T47D (cell line): ENCODE results near the gene AP2A1.
"Not testable (repeated sequence)": the region's sequence is repeated elsewhere in the genome, so short reads cannot be mapped to it uniquely, and the experiment has no call there.

Experiments
- DNase-seq, 2 experiments: peaks; one replicate each; pipeline versions ENCODE4 v3.0.0 to v3.0.0-alpha.2; 2011 to 2012; ENCODE audit warnings: low read depth in 1 of 2, low spot score in 1 of 2
- JUND ChIP-seq: IDR thresholded peaks from 2 replicates; pipeline ENCODE4 v1.6.1; 2012; ENCODE audit warnings: low read depth
- in situ Hi-C: cut with HindIII; loops from 2 replicates; pipeline ENCODE4 v1.10.0; 2016; ENCODE audit warnings: low sequenced_read_pairs, low pct_unique_long_range_greater_than_20kb

The AP2A1 gene

DNA sequence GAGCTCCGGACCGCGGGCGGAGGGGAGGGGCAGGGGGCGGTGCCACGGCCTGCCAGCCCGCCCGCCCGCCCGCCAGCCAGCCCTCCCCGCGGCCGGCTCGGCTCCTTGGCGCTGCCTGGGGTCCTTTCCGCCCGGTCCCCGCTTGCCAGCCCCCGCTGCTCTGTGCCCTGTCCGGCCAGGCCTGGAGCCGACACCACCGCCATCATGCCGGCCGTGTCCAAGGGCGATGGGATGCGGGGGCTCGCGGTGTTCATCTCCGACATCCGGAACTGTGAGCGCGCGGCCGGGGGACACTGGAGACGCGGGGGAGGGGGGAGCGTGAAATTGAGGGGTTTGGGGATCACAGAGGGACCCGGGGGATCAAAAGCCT, at the start of gene AP2A1:
Gene AP2A1, plus strand, starts transcription at position 72 of the 370 bp plus-strand sequence. Its CDS starts 133 bp downstream, at position 205.
- TF ChIP-seq JUND, result no peak
- in situ Hi-C loops, result no loop called here
- DNase-seq, result no peak

DNA sequence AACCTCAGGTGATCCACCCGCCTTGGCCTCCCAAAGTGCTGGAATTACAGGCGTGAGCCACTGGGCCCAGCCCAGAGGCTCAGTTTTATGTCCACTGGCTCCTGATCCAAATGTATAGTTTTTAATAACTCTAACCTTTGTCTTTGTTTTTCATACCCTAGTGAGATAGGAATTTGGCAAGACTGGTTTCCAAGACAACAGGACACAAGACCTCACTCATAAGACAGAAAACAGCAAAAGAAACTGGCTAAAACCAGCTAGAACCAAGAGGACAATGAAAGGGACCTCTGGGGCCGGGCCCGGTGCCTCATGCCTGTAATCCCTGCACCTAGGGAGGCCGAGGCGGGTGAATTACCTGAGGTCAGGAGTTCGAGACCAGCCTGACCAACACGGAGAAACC, 48.3 kb upstream of the AP2A1 start:
- in situ Hi-C loops, result no loop called here
- DNase-seq, result no peak
- TF ChIP-seq JUND, result no peak

DNA sequence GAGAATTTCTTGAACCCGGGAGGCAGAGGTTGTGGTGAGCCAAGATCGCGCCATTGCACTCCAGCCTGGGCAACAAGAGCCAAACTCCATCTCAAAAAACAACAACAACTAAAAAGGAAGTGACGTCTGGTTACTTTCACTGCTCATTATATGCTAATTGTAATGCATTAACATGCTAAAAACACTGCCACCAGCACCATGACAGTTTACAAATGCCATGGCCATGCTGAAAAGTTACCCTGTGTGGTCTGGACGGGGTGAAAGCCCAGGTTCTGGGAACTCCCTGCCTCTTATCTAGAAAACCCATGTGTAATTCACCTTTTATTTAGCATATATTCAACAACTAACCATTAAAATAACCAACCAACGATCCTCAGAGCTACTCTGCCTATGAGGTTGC, 47.8 kb upstream of the AP2A1 start:
- no peak for DNase-seq
- in situ Hi-C loops, result no loop called here
- TF ChIP-seq JUND, result no peak

DNA sequence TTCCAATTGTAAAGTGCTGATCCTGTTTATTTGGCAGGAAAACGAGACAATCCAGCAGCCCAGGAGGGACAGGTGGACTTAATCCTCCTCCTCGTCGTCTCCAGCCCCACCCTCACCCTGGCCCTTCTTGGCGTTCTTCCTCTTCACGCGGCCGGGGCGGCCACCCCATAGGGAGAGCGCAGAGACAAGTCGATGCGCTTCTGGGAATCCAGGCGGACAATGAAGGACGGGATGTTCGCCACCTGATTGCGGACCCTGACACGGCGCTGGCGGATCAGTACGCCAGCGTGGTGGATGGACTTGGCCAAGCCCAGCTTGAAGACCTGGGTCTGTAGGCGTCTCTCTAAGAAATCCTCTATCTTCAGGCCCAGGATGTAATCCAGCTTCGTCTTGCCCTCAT, 47.4 kb upstream of the AP2A1 start:
- DNase-seq, in situ Hi-C loops: not testable (repeated sequence)

DNA sequence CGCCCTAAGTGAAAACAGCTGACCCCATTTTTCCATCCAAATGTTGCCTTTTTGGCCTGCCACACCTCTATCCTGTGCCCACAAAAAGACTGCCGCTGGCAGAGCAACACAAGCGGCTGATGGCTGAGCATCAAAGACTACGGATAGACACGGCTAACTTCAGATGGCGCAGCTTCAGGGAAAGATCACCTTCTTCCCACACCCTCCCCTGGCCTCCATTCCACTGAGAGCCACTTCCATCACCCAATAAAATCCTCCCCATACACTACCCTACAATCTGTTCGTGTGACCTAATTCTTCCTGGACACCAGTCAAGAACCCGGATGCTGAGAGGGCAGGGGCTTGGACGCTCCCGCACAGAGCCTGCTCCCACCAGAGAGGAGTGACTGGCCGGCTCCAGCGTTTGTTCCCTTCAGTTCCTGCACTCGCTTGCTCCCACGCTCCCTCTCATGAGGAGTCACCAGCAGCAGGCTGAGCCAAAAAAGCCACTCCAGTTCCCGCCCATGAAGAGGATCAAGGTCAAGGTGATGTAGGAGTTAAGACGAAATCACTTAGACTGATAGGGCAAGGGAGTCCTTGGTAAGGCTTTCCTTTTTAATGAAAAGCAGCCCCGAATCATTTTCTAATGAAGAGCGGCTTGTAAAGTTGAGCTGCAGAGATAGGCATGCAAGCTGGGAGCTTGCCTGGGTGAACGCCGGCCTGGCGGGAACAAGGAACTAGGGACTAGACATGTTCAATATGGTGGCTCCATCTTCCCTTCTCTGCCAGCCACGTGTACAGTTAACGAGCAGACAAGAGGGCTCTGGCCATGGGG, 39.4 kb upstream of the AP2A1 start:
- in situ Hi-C loops, result no loop called here
- no peak for DNase-seq
- no peak for TF ChIP-seq JUND

DNA sequence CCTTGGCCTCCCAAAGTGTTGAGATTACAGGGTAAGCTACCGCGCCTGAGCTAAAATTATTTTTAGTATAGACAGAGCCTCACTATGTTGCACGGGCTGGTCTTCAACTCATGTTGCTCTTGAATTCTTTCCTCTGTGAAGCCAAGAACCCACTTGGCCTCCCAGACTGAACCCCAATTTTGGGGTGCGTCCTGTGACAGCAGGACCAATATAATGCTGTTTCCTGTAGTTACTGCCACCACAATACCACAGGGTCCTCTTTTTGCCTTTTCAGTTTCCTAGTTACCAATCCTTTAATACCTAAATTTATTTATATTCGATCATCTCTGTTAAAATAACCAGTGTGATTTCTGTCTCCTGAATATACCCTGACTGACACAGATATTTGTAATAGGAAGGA, 36.6 kb upstream of the AP2A1 start:
- no peak for TF ChIP-seq JUND
- in situ Hi-C loops, result no loop called here
- DNase-seq, result no peak

DNA sequence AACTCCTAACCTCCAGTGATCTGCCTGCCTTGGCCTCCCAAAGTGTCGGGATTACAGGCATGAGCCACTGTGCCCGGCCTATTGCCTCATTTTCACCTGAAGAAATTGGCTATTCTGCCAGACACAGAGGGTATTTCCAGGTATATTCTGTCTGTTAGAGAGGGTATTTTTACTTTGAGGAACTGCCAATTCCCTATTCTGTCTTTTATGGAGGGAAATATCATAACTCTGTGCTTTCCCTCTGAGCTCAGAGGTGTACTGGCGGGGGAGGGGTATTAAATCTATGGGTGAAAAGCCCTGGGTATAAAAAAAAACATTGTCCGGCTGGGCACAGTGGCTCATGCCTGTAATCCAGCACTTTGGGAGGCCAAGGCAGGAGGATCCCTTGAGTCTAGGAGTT, 28.5 kb upstream of the AP2A1 start:
- in situ Hi-C loops, result no loop called here
- no peak for TF ChIP-seq JUND
- no peak for DNase-seq

DNA sequence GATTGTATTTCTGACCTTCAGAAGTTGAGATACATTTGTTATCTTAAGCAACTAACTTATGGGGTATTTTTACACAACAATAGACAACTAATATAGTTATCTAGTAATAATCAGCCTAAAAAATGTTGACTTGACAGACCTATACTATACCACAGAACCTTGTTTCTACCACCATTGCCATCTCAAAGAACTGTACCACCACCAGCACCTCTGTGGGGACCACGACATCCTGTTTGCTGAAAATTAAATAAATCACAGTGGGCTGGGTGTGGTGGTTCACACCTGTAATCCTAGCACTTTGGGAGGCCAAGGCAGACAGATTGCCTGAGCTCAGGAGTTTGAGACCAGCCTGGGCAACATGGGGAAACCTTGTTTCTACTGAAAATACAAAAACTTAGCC, 27.7 kb upstream of the AP2A1 start:
- TF ChIP-seq JUND, result no peak
- no peak for DNase-seq
- in situ Hi-C loops, result no loop called here

DNA sequence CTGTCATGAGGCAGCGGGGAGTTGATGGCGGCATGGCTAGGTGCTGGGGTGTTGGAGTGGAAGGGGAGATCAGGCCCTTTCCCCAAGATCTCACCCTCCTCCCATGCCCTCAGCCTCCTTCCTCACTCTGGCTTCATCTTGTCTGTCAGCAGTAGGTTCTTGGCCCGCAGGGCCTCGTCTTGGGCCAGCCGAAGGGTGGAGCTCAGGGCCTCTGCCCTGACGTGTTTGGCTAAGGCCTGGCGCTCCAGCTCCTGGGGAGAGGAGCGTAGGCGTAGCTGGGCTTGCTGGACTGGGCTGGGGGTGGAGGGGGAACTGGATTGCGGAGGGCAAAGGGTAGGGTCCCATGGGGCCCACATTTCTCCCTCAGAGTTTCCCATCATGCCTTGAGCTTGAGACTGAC, 26.9 kb upstream of the AP2A1 start:
- in situ Hi-C loops, result no loop called here
- no peak for DNase-seq
- TF ChIP-seq JUND, result no peak

DNA sequence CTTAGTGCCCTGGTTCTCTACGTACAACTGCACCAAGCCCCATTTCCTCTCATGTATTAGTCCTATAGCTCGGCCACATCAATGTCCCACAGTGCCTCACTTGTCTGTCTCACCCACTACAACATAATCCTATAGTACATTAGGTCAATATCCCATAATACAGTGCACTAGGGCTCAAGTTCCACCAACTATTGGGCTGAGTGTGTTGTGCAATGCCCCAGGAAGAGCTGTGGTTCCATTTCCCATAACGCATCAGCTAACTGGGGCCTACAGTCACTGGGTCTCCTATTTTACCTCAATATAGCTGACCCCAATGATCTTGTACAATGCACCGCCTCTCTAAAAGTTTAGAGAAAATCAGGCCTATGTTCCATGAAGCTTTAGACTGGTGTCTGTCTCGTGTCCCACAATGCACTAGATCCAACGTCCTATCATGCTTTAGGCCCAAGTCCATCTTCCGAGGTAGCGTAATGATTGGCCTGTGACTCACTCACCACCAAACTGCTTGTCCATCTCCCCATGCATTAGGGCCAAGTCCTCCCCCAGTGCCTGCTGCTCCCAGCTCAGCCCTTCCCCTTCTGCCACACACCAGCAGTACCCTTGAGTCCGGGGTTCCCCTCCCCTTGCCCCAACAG, 25.5 kb upstream of the AP2A1 start:
- in situ Hi-C loops, result no loop called here
- TF ChIP-seq JUND, result no peak
- no peak for DNase-seq

DNA sequence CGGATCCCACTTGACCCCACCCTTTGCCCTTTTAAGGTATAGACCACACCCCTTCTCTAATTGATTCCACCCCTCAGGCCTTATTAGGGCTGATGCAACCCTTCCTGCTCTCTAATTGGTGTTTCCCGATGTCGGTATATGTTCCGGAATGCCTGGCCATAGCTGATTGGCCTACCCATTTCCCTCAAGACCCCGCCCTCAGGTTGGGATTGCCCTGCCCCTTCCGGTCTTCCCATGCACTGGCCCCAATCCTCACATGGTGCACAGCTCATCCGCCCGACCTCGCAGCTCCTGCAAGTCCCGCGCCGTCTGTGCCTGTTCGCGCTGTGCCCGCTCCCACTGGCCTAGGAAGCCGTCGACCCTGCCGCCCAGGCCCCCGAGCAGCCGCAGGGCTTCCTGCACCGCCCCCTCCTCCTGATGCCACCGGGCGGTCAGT, 21.8 kb upstream of the AP2A1 start:
- in situ Hi-C loops, result no loop called here
- DNase-seq, result peak in 1 of 2 experiments; percentile 48
- no peak for TF ChIP-seq JUND

DNA sequence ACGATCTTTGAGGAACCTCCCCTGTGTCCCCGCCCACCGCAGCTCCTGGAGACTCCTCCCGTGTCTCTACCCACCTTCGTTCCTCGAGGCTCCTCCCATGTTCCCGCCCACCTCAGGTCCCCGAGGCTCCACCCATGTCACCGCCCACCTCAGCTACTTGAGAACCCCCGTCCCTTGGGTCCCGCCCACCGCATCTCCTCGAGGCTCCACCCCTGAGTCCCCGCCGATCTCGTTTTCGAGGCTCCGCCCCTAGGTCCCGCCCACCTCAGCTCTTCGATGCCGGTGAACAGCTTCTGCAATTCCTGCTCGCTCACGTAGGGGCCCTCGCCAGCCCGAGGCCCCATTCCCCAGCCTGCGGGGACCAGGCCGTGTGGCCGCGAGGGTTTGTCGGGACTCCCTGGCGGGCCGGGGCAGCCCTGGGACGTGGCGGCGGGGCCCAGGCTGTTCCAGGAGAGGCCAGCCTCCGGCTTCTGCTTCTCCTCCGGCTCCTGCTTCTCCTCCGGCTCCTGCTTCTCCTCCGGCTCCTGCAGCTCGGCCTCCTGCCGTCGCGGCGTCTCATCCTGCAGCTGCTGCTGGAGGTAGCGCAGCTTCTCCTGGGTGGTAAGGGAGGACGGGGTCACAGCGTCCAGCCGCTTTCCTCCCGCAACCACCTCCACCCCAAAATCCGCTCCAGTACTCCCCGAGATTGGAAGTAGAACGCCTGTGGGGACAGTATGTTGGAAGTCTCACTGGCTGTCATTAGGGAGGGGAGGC, 20.4 kb upstream of the AP2A1 start:
- DNase-seq, result peak in 1 of 2 experiments; percentile 91
- in situ Hi-C loops, result no loop called here
- TF ChIP-seq JUND, result no peak
